Kasumi-1 (cell line): ENCODE measurements around the gene CRNN.

ENCODE experiments used
- DNase-seq, 2 experiments: peaks; one replicate each; lab custom pipeline; 2025; lab: John Stamatoyannopoulos, UW

The CRNN gene

DNA sequence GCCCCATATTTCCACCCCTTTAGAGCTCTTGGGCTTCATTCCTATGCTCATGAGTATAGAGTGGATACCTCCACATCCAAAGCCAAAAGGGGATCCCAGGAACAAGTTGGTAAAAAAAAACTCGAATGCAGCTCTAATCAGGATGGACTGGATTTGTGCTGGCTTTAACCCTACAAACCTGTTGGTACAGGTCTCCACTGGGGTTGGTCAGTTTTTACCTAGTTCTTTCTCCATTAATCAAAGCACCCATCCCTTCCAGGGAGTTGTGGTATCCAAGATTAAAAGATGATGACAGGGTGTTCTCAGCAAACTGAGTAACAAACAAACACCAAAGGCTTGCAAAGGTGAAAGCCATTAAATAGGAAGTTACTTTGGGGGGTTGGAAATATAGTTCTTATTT is 5.9 kb upstream of the CRNN start:
- no peak for DNase-seq

- DNase-seq, result no peak
Measured at GRCh38 chr1:152415454-152416227, 1.6 kb upstream of the CRNN start.

DNA sequence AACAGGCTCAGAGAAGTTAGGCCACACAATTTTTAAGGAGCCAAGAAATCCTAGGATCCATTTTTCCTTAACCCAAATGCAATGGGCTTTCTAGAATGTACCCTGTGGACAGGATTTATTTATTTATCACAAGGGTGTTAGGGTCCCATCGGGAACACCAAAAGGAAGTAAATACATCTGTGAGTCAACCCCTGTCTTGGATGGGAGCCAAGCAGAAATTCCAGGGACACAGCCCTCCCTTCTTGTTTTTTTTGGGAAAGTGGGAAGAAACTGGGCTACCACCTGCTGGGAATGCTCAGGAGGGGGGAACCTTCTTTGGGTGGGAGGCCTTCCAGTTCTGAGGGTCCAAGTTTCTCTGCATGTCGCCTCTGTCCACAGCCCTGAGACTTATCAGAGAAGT is 1.3 kb downstream of the CRNN start:
- no peak for DNase-seq

DNA sequence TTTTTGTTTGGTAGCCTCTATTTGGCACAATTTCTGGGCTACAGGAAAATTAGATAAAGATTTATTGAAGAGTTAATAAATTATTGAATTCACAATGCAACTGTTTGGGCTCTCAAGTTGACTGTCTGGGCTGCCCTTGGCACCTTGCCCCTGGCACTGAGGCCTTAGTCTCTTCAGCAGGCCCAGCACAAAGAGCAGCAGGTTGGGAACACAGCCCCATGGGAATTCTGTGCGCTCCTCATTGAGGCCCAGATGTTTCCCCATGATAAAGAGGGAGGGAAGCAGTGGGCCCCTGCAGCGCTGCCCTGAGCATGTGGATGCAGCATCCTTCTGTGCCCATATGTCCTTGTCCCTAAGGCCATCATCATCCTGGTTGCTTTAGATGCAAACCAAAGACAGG is 2.9 kb downstream of the CRNN start:
- DNase-seq, result no peak

DNA sequence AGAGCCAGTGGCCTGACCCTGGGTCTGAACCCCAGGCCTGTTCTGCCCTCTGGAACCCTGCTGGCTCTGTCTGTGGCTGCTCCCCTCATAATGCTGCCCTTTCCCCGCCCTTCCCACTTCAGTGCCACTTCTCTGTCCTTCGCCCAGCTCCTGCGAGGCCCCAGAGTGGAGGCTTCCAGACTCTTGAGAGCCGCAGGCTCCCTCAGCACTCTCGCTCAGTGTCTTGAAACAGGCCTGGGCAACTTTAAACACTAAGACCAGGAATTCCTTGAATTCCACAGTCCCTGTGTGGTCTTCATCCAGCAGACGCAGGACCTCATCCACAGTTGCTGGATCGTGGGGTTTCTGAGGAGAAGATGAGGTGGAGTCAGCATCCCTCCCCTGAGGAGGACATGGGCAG is 3.5 kb downstream of the CRNN start:
- DNase-seq, result no peak

- DNase-seq, result no peak
Measured at GRCh38 chr1:152410028-152410427, 4.0 kb downstream of the CRNN start.

GRCh38 chr1:152408664-152409063 is 5.4 kb downstream of the CRNN start:
- DNase-seq, result no peak

DNA sequence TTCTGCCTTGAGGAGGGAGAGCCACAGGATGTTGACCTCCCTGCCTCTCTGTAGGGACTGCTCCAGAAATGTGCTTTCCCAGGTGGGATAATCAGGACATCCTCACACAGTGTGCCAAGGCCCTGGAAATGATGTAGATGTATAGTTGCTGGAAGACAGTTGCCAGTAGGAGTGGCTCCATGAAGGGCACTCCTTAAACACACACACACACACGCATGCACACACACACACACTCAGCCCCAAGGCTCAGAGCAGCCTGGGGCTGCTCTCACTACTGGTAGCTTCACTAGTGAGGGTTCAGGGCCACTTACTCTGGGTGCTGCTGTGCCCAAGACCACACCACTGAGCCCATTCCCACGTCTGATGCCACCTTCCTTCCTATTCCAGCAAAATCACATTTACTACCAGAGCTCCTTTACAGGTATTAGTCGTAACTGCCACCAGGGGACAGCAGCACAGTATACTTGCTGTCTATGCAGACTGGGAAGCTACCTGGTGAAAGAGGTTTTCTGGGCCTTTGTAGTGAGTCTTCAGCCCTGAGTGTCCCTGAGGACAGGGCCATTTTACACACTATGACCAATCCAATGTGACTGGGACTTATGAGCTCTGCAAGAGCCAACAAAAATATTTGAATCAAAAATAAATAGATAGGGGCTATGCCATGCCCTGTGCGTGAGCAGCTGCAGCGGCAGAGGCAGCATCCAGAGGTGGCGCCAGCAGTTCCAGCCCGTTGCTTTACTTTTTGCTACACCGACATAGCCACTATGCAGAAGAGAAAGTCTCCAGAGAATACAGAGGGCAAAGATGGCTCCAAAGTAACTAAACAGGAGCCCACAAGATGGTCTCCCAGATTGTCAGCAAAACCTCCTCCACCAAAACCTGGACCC is 15.0 kb downstream of the CRNN start:
- DNase-seq, result no peak

DNA sequence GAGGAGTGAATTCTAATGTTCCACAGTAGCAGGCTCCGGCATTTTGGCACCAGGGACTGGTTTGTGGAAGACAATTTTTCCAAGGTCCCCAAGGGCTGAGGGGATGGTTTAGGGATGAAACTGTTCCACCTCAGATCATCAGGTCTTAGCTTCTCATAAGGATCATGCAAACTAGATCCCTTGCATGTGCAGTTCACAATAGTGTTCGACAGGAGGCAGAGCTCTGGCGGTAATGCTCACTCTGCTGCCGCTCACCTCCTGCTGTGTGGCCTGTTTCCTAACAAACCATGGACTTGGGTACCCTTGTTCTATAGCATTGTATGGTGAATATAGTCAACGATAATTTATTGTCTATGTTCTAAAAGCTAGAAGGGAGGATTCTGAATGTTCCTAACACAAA is 16.6 kb downstream of the CRNN start:
- no peak for DNase-seq

GRCh38 chr1:152394151-152394550 is 19.9 kb downstream of the CRNN start:
- DNase-seq, result no peak

DNA sequence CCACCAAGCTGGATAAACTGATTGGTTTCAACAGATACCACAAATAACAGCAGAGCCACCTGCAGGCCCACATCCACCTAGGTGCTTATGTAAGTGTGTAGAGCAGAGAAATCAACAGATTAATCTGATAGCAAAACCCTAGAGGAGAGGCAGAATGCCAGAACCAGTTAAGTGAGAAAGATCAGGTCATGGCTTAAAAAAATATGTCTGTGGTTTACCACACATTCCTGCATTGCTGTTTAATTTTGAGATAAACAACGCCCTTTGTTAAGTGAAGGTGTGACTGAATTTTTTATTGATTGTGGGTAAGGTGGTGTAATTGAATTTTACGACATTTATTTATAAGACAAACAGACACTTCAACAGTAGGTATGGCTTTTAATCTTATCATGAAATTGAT is 21.2 kb downstream of the CRNN start:
- DNase-seq, result no peak

- no peak for DNase-seq
Measured at GRCh38 chr1:152388889-152389288, 25.2 kb downstream of the CRNN start.

DNA sequence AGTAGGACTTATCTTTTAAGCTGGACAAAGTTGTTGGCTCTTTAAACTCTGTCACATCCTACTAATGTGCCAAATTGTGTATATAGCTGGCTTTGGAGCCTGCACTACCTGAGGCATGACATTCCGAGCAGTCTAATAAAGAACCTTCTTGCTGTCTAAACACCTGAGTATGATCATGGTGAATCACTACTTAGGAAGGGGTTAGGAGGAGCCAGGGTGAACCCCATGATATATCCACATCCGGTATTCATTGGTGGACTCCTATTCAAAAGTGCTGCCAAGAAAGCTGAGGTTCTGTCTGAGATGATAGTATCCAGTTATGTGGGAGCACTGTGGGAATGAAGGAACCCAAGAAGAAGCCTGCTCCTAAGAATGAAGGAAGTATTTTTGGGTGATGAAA is 27.1 kb downstream of the CRNN start:
- DNase-seq, result no peak

DNA sequence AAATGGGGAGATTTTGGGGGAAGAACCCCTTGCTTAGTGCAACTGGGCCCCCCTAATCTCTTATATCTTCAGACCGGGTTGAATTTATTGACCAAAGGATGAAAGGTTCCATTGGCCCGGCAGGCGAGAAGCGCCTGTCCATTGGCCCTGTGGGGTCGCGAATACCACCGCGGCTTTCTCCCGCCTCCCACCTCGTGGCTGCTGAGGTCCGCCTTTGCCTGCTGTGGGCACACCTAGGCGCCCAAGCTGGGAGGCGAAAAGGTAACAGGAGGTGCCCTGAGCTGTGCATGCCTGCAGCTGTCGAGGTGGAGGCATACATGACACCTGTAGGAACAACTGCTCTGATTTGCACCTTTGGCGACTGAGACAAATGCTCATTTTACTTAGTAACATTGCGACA is 33.1 kb downstream of the CRNN start:
- no peak for DNase-seq

DNA sequence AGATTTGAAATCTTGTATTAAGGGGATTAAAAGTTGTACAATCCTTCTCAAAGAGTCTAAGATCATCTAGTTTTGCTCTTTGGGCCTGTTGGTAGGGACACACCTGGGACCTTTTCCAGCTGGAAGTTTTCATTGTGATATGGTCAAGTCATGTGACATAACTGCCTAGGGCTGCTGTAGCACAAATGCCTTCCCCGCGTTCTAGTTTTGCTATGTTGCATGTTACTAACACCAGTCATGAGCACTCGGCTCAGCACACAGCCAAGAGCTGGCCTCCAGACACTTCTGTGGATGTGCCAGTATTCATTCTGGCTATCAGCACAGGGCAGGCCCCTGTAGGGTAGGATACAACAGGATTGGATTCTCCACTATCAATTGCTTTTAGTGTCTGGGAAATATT is 39.6 kb downstream of the CRNN start:
- no peak for DNase-seq

GRCh38 chr1:152372672-152373071 is 41.4 kb downstream of the CRNN start:
- DNase-seq, result no peak

DNA sequence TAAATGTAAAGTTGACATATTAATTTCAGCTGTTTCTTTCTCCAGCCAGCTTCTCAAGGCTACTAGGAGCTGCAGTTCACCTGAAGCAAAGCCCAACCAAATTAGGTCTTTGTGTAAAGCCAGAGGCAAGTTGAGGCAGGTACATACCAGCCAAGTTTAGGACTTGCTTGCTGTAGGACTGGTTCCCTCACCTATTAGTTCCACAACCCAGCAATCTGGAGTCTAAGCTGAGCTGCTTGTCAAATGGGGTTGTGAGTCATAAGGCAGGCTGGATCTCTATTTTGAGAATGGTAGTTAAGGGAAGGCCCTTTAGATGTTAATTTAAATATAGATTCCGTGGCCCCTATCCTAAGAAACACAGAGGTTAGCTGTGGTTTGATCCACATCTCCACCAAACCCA is 46.6 kb downstream of the CRNN start:
- no peak for DNase-seq

- no peak for DNase-seq
Measured at GRCh38 chr1:152359906-152360305, 54.2 kb downstream of the CRNN start, which contains the start of gene FLG2. TSS of gene FLG2 (minus strand) at chr1:152360006. CDS start at chr1:152358884, 1,122 bp downstream.
